ENCODE results near the gene FANK1. TPM values are rescaled to one million over a fixed set of nuclear protein-coding genes. Genes with fewer than 3 reads are reported as not detected.
"Not testable (repeated sequence)": the region's sequence is repeated elsewhere in the genome, so short reads cannot be mapped to it uniquely, and the experiment has no call there.

FANK1 gene
- total and polyA plus RNA-seq, 3 experiments from 2014 or later = 0.44 to 0.66 TPM; not detected in 1

GRCh38 chr10:125880719-125881118, 15.6 kb upstream of the FANK1 start:
- Histone ChIP-seq H3K9me3 (ENCODE audit: low read length) (no peaks in the 10 kb centered on the region), H3K4me1 (ENCODE audit: insufficient read depth, low read length) (no peaks in the 10 kb centered on the region), H3K27ac (ENCODE audit: low read depth, low read length) (no peak overlapping the region), H3K4me3 (ENCODE audit: low read length) (no peak overlapping the region), H3K36me3 (ENCODE audit: insufficient read depth, low read length) (no peaks in the 10 kb centered on the region), H3K27me3 (ENCODE audit: insufficient read depth, low read length, poor library complexity, severe bottlenecking) (no peaks in the 10 kb centered on the region)
- Mint-ChIP-seq H3K9me3 (peaks cover 1 to 12% (median 8%) of the 10 kb centered on the region in 5 donors), H3K4me3 (no peak overlapping the region), H3K27ac (peak overlapping the region in 1 of 8 donors; percentile 13), H3K36me3 (peaks cover 2 to 23% (median 8%) of the 10 kb centered on the region in 3 donors), H3K27me3 (peaks cover 0 to 4% of the 10 kb centered on the region in 2 donors), H3K4me1 (no peaks in the 10 kb centered on the region)
- ChIA-PET CTCF (no interaction called here), POLR2A (no interaction called here)
- DNase-seq = no peak

GRCh38 chr10:125881192-125881591, 15.2 kb upstream of the FANK1 start, which contains the start of gene DHX32:
Gene DHX32 (minus strand): TSS chr10:125881292. CDS start chr10:125880824, 468 bp downstream.
- peaks cover 0 to 4% of the 10 kb centered on the region in 2 donors for H3K27me3 Mint-ChIP-seq
- Histone ChIP-seq H3K36me3 (ENCODE audit: insufficient read depth, low read length) (no peaks in the 10 kb centered on the region), H3K4me3 (ENCODE audit: low read length) (no peak within 1 kb of the TSS), H3K9me3 (ENCODE audit: low read length) (no peaks in the 10 kb centered on the region), H3K27me3 (ENCODE audit: insufficient read depth, low read length, poor library complexity, severe bottlenecking) (no peaks in the 10 kb centered on the region), H3K4me1 (ENCODE audit: insufficient read depth, low read length) (no peaks in the 10 kb centered on the region), H3K27ac (ENCODE audit: low read depth, low read length) (no peak within 1 kb of the TSS)
- H3K4me3 Mint-ChIP-seq = no peak within 1 kb of the TSS
- peaks cover 1 to 8% (median 4%) of the 10 kb centered on the region in 5 donors for H3K9me3 Mint-ChIP-seq
- no peaks in the 10 kb centered on the region for H3K4me1 Mint-ChIP-seq
- ChIA-PET CTCF (interaction anchor here (1.7 kb wide), 1 partner anchor 12 kb away, joined by 5 read pairs; no protein-coding TSS in a partner anchor), POLR2A (no interaction called here)
- H3K27ac Mint-ChIP-seq = peak within 1 kb of the TSS in 1 of 8 donors; percentile 13
- no peak for DNase-seq
- peaks cover 2 to 18% (median 7%) of the 10 kb centered on the region in 3 donors for H3K36me3 Mint-ChIP-seq

GRCh38 chr10:125882596-125882995, 13.8 kb upstream of the FANK1 start:
- no peaks in the 10 kb centered on the region for H3K27me3 ChIP-seq (ENCODE audit: insufficient read depth, low read length, poor library complexity, severe bottlenecking)
- Mint-ChIP-seq H3K36me3 (peaks cover 0 to 7% (median 7%) of the 10 kb centered on the region in 3 donors), H3K4me1 (no peaks in the 10 kb centered on the region), H3K9me3 (no peaks in the 10 kb centered on the region), H3K27ac (no peak overlapping the region), H3K4me3 (no peak overlapping the region), H3K27me3 (peaks cover 0 to 4% of the 10 kb centered on the region in 2 donors)
- no peaks in the 10 kb centered on the region for H3K9me3 ChIP-seq (ENCODE audit: low read length)
- H3K27ac ChIP-seq (ENCODE audit: low read depth, low read length) = no peak overlapping the region
- no peak overlapping the region for H3K4me3 ChIP-seq (ENCODE audit: low read length)
- ChIA-PET CTCF (interaction anchor here (1.7 kb wide), 1 partner anchor 14 kb away, joined by 5 read pairs; no protein-coding TSS in a partner anchor), POLR2A (no interaction called here)
- H3K36me3 ChIP-seq (ENCODE audit: insufficient read depth, low read length) = no peaks in the 10 kb centered on the region
- H3K4me1 ChIP-seq (ENCODE audit: insufficient read depth, low read length) = no peaks in the 10 kb centered on the region
- DNase-seq = no peak

- Histone ChIP-seq H3K27ac (ENCODE audit: low read depth, low read length) (no peak overlapping the region), H3K4me3 (ENCODE audit: low read length) (no peak overlapping the region), H3K36me3 (ENCODE audit: insufficient read depth, low read length) (no peaks in the 10 kb centered on the region), H3K27me3 (ENCODE audit: insufficient read depth, low read length, poor library complexity, severe bottlenecking) (no peaks in the 10 kb centered on the region), H3K4me1 (ENCODE audit: insufficient read depth, low read length) (no peaks in the 10 kb centered on the region), H3K9me3 (ENCODE audit: low read length) (no peaks in the 10 kb centered on the region)
- Mint-ChIP-seq H3K27me3 (peaks cover 0 to 4% of the 10 kb centered on the region in 2 donors), H3K9me3 (no peaks in the 10 kb centered on the region), H3K4me3 (no peak overlapping the region), H3K27ac (no peak overlapping the region), H3K4me1 (no peaks in the 10 kb centered on the region), H3K36me3 (peaks cover 0 to 7% (median 7%) of the 10 kb centered on the region in 3 donors)
- no peak for DNase-seq
- ChIA-PET POLR2A (no interaction called here), CTCF (no interaction called here)
Measured at GRCh38 chr10:125883211-125883610, 13.2 kb upstream of the FANK1 start.

- Histone ChIP-seq H3K27me3 (ENCODE audit: insufficient read depth, low read length, poor library complexity, severe bottlenecking) (no peaks in the 10 kb centered on the region), H3K4me3 (ENCODE audit: low read length) (no peak overlapping the region), H3K9me3 (ENCODE audit: low read length) (no peaks in the 10 kb centered on the region), H3K36me3 (ENCODE audit: insufficient read depth, low read length) (no peaks in the 10 kb centered on the region), H3K27ac (ENCODE audit: low read depth, low read length) (no peak overlapping the region), H3K4me1 (ENCODE audit: insufficient read depth, low read length) (no peaks in the 10 kb centered on the region)
- no peak for DNase-seq
- no peaks in the 10 kb centered on the region for H3K9me3 Mint-ChIP-seq
- no peaks in the 10 kb centered on the region for H3K27me3 Mint-ChIP-seq
- H3K4me1 Mint-ChIP-seq = no peaks in the 10 kb centered on the region
- CTCF ChIA-PET = no interaction called here
- POLR2A ChIA-PET = no interaction called here
- no peak overlapping the region for H3K27ac Mint-ChIP-seq
- H3K4me3 Mint-ChIP-seq = no peak overlapping the region
- H3K36me3 Mint-ChIP-seq = no peaks in the 10 kb centered on the region
Measured at GRCh38 chr10:125886914-125887512, 9.4 kb upstream of the FANK1 start.

- H3K27ac Mint-ChIP-seq; DNase-seq; POLR2A ChIA-PET; H3K9me3 ChIP-seq (ENCODE audit: low read length); H3K36me3 ChIP-seq (ENCODE audit: insufficient read depth, low read length); H3K9me3 Mint-ChIP-seq; H3K4me1 ChIP-seq (ENCODE audit: insufficient read depth, low read length); H3K27ac ChIP-seq (ENCODE audit: low read depth, low read length); H3K4me3 Mint-ChIP-seq; H3K4me1 Mint-ChIP-seq; H3K27me3 Mint-ChIP-seq; CTCF ChIA-PET; H3K27me3 ChIP-seq (ENCODE audit: insufficient read depth, low read length, poor library complexity, severe bottlenecking); H3K4me3 ChIP-seq (ENCODE audit: low read length); H3K36me3 Mint-ChIP-seq: not testable (repeated sequence)
Measured at GRCh38 chr10:125889441-125889840, 6.9 kb upstream of the FANK1 start.

- H3K4me3 Mint-ChIP-seq; H3K36me3 Mint-ChIP-seq; H3K4me3 ChIP-seq (ENCODE audit: low read length); H3K9me3 Mint-ChIP-seq; DNase-seq; H3K4me1 ChIP-seq (ENCODE audit: insufficient read depth, low read length); H3K36me3 ChIP-seq (ENCODE audit: insufficient read depth, low read length); CTCF ChIA-PET; POLR2A ChIA-PET; H3K27ac ChIP-seq (ENCODE audit: low read depth, low read length); H3K27me3 ChIP-seq (ENCODE audit: insufficient read depth, low read length, poor library complexity, severe bottlenecking); H3K27ac Mint-ChIP-seq; H3K9me3 ChIP-seq (ENCODE audit: low read length): not testable (repeated sequence)
- Mint-ChIP-seq H3K27me3 (peaks cover 10 to 23% of the 10 kb centered on the region in 2 donors), H3K4me1 (peaks cover 12 to 20% (median 15%) of the 10 kb centered on the region in 3 donors)
Measured at GRCh38 chr10:125892402-125892801, 4.0 kb upstream of the FANK1 start.

- H3K27ac Mint-ChIP-seq; DNase-seq; CTCF ChIA-PET; H3K27me3 ChIP-seq (ENCODE audit: insufficient read depth, low read length, poor library complexity, severe bottlenecking); H3K4me1 ChIP-seq (ENCODE audit: insufficient read depth, low read length); POLR2A ChIA-PET; H3K9me3 ChIP-seq (ENCODE audit: low read length); H3K4me3 ChIP-seq (ENCODE audit: low read length); H3K36me3 Mint-ChIP-seq; H3K4me3 Mint-ChIP-seq; H3K36me3 ChIP-seq (ENCODE audit: insufficient read depth, low read length); H3K27ac ChIP-seq (ENCODE audit: low read depth, low read length); H3K9me3 Mint-ChIP-seq: not testable (repeated sequence)
- peaks cover 12 to 20% (median 16%) of the 10 kb centered on the region in 3 donors for H3K4me1 Mint-ChIP-seq
- peaks cover 16 to 29% of the 10 kb centered on the region in 2 donors for H3K27me3 Mint-ChIP-seq
Measured at GRCh38 chr10:125894176-125894575, 2.2 kb upstream of the FANK1 start.

Data from CD8-positive, alpha-beta memory T cell (primary cell).